ENCODE measurements around the gene CD48.
"Not testable (repeated sequence)": the region's sequence is repeated elsewhere in the genome, so short reads cannot be mapped to it uniquely, and the experiment has no call there.

Gene CD48

DNA sequence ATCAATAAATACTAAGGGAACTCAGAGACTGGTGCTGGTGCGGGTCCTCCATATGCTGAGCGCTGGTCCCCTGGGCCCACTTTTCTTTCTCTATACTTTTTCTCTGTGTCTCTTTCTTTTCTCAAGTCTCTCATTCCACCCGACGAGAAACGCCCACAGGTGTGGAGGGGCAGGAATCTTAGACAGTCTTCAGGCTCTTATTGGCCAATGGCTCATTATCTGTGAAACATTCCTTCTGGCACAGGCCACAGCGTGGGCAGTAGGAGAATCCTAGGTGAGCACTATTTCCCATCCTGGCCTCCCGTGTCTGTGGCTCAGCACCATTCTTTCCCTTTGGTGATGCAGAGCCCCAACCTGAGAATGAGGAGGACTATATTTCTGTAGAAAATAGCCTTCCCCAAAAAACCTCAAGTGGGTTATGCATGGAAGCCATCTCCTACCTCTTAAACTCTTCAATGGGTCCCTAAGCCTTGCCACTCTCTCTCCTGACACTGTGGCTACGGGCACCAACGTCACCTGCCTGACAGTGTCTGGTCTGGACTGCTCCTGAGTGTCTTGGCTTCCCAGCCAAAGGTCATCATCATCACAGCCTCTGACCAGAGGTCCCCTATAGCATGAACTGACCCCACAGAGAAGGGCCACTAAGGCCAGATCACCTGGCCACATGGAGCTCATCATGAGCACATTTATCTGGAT is 58.5 kb downstream of the CD48 start:
- H3K27ac ChIP-seq, result no peak overlapping the region
- TF ChIP-seq, protein P1, sequence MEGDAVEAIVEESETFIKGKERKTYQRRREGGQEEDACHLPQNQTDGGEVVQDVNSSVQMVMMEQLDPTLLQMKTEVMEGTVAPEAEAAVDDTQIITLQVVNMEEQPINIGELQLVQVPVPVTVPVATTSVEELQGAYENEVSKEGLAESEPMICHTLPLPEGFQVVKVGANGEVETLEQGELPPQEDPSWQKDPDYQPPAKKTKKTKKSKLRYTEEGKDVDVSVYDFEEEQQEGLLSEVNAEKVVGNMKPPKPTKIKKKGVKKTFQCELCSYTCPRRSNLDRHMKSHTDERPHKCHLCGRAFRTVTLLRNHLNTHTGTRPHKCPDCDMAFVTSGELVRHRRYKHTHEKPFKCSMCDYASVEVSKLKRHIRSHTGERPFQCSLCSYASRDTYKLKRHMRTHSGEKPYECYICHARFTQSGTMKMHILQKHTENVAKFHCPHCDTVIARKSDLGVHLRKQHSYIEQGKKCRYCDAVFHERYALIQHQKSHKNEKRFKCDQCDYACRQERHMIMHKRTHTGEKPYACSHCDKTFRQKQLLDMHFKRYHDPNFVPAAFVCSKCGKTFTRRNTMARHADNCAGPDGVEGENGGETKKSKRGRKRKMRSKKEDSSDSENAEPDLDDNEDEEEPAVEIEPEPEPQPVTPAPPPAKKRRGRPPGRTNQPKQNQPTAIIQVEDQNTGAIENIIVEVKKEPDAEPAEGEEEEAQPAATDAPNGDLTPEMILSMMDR (IDR thresholded peaks at IDR 0.05), result no peak
- H3K4me3 ChIP-seq, result no peak overlapping the region
- DNase-seq (ENCODE audit: low spot score), result no peak

DNA sequence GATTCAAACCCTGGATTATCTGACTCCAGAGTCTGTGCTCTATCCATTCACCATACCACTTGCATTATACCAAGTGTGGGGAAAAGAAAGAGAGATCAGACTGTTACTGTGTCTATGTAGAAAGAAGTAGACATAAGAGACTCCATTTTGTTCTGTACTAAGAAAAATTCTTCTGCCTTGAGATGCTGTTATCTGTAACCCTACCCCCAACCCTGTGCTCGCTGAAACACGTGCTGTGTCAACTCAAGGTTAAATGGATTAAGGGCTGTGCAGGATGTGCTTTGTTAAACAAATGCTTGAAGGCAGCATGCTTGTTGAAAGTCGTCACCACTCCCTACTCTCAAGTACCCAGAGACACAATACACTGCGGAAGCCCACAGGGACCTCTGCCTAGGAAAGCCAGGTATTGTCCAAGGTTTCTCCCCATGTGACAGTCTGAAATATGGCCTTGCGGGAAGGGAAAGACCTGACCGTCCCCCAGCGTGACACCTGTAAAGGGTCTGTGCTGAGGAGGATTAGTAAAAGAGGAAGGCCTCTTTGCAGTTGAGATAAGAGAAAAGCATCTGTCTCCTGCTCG is 59.5 kb downstream of the CD48 start:
- DNase-seq (ENCODE audit: low spot score); H3K27ac ChIP-seq; H3K4me3 ChIP-seq: not testable (repeated sequence)

DNA sequence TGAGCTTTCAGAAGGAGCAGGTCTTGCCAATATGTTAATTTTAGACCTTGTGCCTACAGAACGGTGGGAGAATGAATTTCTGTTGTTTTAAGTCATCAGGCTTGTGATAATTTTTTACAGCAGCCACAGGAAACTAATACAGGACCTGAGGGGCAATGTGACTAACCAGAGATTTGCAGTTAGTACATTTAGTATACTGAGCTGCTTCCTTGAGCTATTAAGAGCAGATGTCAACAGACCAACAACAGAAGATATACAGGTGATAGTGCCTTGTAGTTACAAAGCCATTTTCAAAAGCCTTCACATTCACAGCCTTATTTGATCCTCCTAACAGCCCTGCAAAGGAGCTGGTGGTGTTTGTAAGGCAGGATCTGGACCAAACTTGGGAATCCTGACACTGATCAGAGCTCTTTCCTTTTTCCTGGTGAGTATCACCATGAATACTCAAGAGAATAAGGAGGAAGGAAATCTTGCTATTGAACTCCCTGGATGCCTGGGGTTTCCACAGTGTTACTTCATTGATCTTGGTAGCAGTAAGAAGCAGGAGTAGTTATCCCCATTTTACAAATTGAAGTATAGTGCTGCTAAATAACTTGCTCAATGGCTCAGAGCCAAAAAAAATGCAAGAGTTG is 60.1 kb downstream of the CD48 start:
- Histone ChIP-seq H3K27ac (no peak overlapping the region), H3K4me3 (no peak overlapping the region)
- no peak for DNase-seq (ENCODE audit: low spot score)
- TF ChIP-seq, protein P1 (IDR thresholded peaks at IDR 0.05), result no peak

DNA sequence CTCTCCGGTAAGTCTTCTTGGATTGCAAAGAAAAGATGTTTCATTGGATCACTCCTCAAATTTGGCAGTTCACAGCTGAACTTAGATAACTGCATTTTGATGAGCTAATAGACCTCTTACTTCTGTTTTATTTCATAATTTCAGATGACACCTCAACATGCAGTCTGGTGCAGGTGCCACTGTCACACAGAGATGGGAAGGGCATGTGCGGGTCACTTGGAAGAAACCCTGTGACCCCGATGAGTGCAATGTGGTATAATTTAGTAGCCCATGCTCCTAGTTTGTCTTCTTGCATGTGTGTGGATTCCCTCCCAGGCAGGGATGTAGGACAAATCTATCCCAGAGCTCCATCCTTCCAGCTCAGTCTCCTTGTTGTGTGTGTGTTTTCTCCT is 64.3 kb downstream of the CD48 start:
- TF ChIP-seq, protein P1 (IDR thresholded peaks at IDR 0.05), result no peak
- H3K27ac ChIP-seq, result no peak overlapping the region
- DNase-seq (ENCODE audit: low spot score), result no peak
- H3K4me3 ChIP-seq, result no peak overlapping the region

DNA sequence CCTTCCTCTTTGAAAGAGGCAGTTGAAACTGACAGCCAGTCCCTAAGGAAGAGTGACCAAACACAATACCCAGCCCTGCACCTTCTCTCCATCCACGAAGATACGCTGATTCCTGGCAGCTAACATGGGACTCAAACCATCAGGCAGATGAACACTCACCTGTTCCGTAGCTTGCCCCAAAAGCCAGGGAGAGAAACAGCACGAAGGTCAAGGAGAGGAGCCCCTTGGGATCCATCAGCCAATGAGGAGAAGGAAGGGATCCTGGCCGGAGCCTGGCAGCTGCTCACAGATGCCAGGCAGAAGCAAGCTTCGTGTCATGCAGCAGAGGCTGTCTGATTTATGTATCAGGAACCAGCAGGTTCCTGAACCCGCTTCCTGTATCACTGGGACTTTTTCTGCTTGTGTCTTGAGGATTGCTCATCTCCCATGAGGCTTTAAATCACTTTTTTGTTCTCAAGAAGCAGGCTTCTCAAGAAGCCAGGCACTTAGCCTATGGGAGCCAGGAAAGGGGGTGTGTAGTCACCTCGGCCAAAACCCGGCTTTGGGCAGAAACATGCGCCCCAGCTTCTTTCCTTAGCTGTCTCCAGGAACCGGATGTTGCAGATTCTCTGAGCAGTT is 64.8 kb downstream of the CD48 start, which contains the start of gene SLAMF1:
Gene SLAMF1 (minus strand): TSS at position 334 of the 618 bp plus-strand sequence. CDS start 99 bp downstream, at position 235.
- DNase-seq (ENCODE audit: low spot score), result no peak
- H3K4me3 ChIP-seq, result no peak within 1 kb of the TSS
- no peak within 1 kb of the TSS for H3K27ac ChIP-seq

DNA sequence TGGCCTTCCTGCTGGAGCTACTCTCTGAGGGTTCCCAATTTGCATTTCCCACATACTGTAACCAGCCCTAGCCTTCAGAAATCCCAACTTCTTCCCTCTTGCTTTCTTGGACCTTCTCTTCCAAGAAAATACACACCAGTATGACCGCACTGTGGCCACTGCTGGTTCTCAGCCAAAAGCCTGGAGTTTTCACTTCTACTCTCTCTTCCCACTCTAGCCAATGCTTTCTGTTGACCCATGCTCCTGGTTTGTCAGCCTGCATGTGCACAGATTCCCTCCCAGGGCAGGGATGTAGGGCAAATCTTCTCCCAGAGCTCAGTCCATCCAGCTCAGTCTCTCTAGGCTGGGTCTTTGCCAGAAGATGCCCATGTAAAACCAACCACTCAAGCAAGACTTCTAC is 65.4 kb downstream of the CD48 start:
- DNase-seq (ENCODE audit: low spot score), result no peak
- TF ChIP-seq, protein P1 (IDR thresholded peaks at IDR 0.05), result no peak
- Histone ChIP-seq H3K4me3 (no peak overlapping the region), H3K27ac (no peak overlapping the region)

More for the DNA sequence above, 64.8 kb downstream of the CD48 start, which contains the start of gene SLAMF1:
- TF ChIP-seq, protein P1 (IDR thresholded peaks at IDR 0.05), result no peak

DNA sequence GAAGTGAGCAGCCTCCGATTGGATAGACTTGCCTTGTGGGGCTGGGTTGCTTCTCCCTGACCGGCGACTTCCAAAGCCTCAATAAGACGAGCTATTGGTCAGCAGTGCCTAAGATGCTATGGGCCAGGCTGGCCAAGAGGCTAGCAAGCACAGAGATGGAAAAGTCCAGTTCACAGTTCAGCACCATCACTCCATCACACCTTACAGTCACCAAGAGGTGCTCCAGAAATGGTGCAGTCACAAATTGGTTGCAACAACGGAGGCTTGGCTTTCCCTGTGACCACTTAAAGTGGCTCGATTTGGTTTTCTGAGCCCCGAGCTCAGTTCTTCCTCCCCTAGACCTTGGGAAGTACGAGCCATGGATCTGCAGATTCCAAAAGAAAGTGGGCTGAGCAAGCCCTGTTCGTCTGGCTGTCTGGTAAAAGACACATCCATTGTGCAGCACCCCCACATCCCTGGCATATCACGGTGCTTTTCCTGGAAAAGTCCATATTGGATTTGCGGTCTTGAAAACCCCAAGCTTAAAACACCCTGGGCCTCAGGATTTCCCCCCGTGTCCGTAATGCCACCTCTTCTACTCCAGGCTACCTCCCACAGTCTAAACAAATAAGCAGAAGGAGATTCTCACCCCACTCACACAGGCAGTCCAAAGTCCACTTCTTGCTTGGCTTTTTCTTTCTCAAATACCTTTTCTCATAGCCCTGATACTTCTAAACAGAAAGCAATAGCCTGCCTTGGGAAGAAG is 66.1 kb downstream of the CD48 start:
- Histone ChIP-seq H3K27ac (no peak overlapping the region), H3K4me3 (no peak overlapping the region)
- no peak for DNase-seq (ENCODE audit: low spot score)
- TF ChIP-seq, protein P1 (IDR thresholded peaks at IDR 0.05), result no peak
